Measurements from ENCODE around the gene RPUSD1. TPM values are rescaled to one million over a fixed set of nuclear protein-coding genes. Genes with fewer than 3 reads are reported as not detected.
A peak's percentile ranks its signal among the peaks of the same experiment; 100 is the strongest.
"Not testable (repeated sequence)": the region's sequence is repeated elsewhere in the genome, so short reads cannot be mapped to it uniquely, and the experiment has no call there.

RPUSD1 gene
- total and polyA plus RNA-seq, 8 donors: 9.0 to 43.7 (median 20.1) TPM

DNA sequence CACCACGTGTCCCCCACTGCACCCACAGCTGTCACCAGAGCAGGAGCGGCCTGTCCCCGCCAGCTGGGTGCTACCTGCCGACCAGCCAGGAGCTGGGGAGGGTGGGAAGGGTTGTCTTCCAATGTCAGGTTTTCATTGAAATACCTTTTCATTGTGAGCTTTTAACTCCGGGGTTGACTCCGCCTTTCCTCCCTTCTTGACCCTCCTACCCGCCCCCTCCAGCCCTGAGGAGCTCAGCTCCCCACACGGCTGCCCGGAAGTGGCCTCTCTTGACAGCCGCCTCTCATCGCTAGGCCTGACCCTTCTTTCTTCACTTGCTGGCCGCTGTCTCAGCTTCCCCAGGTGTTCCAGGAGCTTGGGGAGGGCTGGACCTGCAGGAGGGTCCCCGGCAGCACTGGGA is 33.6 kb upstream of the RPUSD1 start:
- no peak overlapping the region for H3K27ac ChIP-seq
- intact Hi-C loops (cut with DNase I; ENCODE audit: low total_unique reads): no loop called here
- no peak overlapping the region for H3K4me3 ChIP-seq
- peaks cover 7 to 86% (median 35%) of the 10 kb centered on the region in 3 donors for H3K27me3 ChIP-seq
- 49 to 62% (median 56%) methylated on average over 11 to 13 of the region's 13 CpGs for WGBS, 5 donors
- DNase-seq: no peak
- H3K36me3 ChIP-seq: no peaks in the 10 kb centered on the region
- H3K9me3 ChIP-seq: no peaks in the 10 kb centered on the region
- peaks cover 0 to 18% (median 4%) of the 10 kb centered on the region in 4 donors for H3K4me1 ChIP-seq
- TF ChIP-seq POLR2AphosphoS5 (IDR thresholded peaks at IDR 0.05): no peak

DNA sequence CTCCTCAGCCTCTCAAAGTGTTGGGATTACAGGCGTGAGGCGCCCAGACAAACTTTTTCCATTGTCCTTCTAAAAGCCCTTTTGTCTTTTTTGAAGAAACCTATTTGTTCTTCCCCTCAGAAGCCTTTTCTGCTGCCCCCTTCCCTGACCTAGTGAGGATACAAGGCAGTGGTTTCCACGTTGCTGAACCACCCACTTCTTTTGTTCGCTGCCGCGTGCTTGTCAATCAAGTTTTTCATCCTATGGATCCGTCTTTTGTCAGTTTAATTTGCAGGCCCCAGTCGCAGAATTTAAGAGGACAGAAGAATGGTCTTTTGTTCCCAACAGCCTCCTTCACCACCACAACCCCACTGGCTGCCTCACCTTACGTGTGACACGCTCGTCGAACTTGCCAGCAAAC is 32.6 kb upstream of the RPUSD1 start:
- intact Hi-C loops (cut with DNase I; ENCODE audit: low total_unique reads): no loop called here
- no peaks in the 10 kb centered on the region for H3K9me3 ChIP-seq
- no peak for DNase-seq
- H3K4me3 ChIP-seq: no peak overlapping the region
- H3K27me3 ChIP-seq: peaks cover 7 to 96% (median 41%) of the 10 kb centered on the region in 3 donors
- H3K4me1 ChIP-seq: peaks cover 0 to 18% (median 4%) of the 10 kb centered on the region in 4 donors
- no peak for TF ChIP-seq POLR2AphosphoS5 (IDR thresholded peaks at IDR 0.05)
- TF ChIP-seq, protein P1, sequence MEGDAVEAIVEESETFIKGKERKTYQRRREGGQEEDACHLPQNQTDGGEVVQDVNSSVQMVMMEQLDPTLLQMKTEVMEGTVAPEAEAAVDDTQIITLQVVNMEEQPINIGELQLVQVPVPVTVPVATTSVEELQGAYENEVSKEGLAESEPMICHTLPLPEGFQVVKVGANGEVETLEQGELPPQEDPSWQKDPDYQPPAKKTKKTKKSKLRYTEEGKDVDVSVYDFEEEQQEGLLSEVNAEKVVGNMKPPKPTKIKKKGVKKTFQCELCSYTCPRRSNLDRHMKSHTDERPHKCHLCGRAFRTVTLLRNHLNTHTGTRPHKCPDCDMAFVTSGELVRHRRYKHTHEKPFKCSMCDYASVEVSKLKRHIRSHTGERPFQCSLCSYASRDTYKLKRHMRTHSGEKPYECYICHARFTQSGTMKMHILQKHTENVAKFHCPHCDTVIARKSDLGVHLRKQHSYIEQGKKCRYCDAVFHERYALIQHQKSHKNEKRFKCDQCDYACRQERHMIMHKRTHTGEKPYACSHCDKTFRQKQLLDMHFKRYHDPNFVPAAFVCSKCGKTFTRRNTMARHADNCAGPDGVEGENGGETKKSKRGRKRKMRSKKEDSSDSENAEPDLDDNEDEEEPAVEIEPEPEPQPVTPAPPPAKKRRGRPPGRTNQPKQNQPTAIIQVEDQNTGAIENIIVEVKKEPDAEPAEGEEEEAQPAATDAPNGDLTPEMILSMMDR (IDR thresholded peaks at IDR 0.05): no peak
- no peak for TF ChIP-seq EP300 (IDR thresholded peaks at IDR 0.05)
- no peak for TF ChIP-seq POLR2A (IDR thresholded peaks at IDR 0.05)
- WGBS, 5 donors: 56 to 79% (median 74%) methylated on average over 12 of the region's 12 CpGs
- no peak overlapping the region for H3K27ac ChIP-seq
- no peaks in the 10 kb centered on the region for H3K36me3 ChIP-seq

DNA sequence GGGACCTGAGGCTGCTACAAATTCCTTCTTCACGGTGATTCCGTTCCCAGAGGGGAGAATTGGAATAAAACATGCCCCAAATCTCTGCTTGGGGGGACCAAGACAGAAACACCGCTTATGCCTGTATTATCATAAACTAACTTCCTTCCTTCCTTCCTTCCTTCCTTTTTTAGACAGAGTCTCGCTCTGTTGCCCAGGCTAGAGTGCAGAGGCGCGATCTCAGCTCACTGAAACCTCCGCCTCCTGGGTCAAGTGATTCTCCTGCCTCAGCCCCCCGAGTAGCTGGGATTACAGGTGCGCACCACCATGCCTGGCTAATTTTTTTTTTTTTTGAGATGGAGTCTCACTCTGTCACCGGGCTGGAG is 31.8 kb upstream of the RPUSD1 start:
- H3K27ac ChIP-seq; H3K9me3 ChIP-seq; intact Hi-C loops (cut with DNase I; ENCODE audit: low total_unique reads); DNase-seq; H3K4me3 ChIP-seq; H3K36me3 ChIP-seq: not testable (repeated sequence)
- Histone ChIP-seq H3K4me1 (peaks cover 0 to 12% (median 2%) of the 10 kb centered on the region in 4 donors), H3K27me3 (peaks cover 10 to 97% (median 45%) of the 10 kb centered on the region in 3 donors)
- WGBS, 5 donors: 54 to 76% (median 68%) methylated on average over 10 of the region's 10 CpGs

DNA sequence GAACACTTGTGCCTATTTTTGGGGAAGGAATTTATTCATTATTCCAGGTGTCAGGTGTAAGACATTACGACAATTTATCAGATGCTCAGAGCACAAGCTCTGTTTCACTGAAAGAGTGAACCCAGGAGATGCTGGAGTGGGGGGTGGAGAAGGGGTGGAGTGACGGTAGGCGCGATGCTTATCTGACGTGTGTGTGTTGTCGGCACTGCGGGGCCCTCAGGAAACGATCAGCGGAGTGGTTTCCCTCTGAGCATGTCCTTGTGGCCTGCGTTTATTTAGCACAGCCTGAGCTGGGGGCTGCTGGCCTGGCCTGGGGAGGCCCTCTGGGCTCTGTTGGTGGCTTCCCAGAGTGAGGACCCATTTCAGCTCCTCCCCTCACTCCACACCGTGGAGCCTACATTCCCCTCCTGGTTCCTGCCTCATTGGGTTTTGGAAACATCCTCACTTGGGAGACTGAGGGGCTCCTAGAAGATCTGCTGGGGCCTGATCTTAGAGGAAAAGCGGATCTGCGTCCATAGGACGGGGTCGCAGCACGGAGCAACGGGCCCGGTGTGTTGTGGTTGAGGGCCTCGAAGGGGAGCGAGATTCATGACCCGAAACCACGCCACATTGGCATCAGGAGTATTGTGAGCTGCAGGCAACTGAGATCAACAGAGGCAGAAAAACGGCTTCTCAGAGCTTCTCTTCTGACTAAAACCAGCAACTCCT is 31.3 kb upstream of the RPUSD1 start:
- no peak for TF ChIP-seq POLR2A (IDR thresholded peaks at IDR 0.05)
- TF ChIP-seq EP300 (IDR thresholded peaks at IDR 0.05): no peak
- TF ChIP-seq, protein P1 (IDR thresholded peaks at IDR 0.05): no peak
- TF ChIP-seq POLR2AphosphoS5 (IDR thresholded peaks at IDR 0.05): no peak
- intact Hi-C loops (cut with DNase I; ENCODE audit: low total_unique reads): no loop called here
- H3K27me3 ChIP-seq: peaks cover 10 to 97% (median 48%) of the 10 kb centered on the region in 3 donors
- DNase-seq: peak in 1 of 2 donors; percentile 53
- 50 to 63% (median 56%) methylated on average over 23 of the region's 23 CpGs for WGBS, 5 donors
- no peak overlapping the region for H3K27ac ChIP-seq
- H3K4me3 ChIP-seq: no peak overlapping the region
- no peaks in the 10 kb centered on the region for H3K9me3 ChIP-seq
- no peaks in the 10 kb centered on the region for H3K36me3 ChIP-seq
- H3K4me1 ChIP-seq: peaks cover 0 to 9% (median 0%) of the 10 kb centered on the region in 4 donors

DNA sequence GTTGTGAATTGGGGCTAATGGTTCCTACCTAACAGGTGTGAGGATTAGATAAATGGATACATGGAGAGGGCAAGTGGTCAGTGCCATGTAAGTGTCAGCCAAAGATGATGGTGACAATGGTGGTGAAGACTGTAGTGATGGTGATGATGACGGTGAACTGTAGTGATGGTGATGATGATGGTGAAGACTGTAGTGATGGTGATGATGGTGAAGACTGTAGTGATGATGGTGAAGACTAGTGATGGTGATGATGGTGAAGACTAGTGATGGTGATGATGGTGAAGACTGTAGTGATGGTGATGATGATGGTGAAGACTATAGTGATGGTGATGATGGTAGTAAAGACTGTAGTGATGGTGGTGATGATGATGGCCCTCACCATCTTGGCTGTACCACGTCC is 30.4 kb upstream of the RPUSD1 start:
- intact Hi-C loops (cut with DNase I; ENCODE audit: low total_unique reads): no loop called here
- peaks cover 0 to 13% (median 2%) of the 10 kb centered on the region in 4 donors for H3K4me1 ChIP-seq
- H3K4me3 ChIP-seq: no peak overlapping the region
- H3K27ac ChIP-seq: no peak overlapping the region
- no peaks in the 10 kb centered on the region for H3K36me3 ChIP-seq
- no peaks in the 10 kb centered on the region for H3K9me3 ChIP-seq
- TF ChIP-seq POLR2AphosphoS5 (IDR thresholded peaks at IDR 0.05) (no peak), EP300 (IDR thresholded peaks at IDR 0.05) (no peak), POLR2A (IDR thresholded peaks at IDR 0.05) (no peak)
- TF ChIP-seq, protein P1 (IDR thresholded peaks at IDR 0.05): no peak
- H3K27me3 ChIP-seq: peaks cover 10 to 97% (median 55%) of the 10 kb centered on the region in 3 donors
- 68 to 73% (median 70%) methylated on average over 2 of the region's 2 CpGs for WGBS, 5 donors
- no peak for DNase-seq

All from stomach (tissue), 9 donors.